Heart left ventricle (tissue), 13 donors: Measurements from ENCODE around the gene PAF1.

ENCODE experiments used
- CTCF ChIP-seq, 12 donors: fragments of 200-600 bp; sonication (generic) in 4 of 12; IDR thresholded peaks; one replicate each; pipeline versions ENCODE4 v1.5.0 to v1.8.0; 2018 to 2022; ENCODE audit warnings: antibody characterized with exemption in 12 of 12, mild to moderate bottlenecking in 5 of 12
- POLR2A ChIP-seq, 2 donors: fragments of 450-650 bp; IDR thresholded peaks; one replicate each; pipeline ENCODE4 v1.6.1; 2017; ENCODE audit warnings: antibody characterized with exemption in 2 of 2, mild to moderate bottlenecking in 2 of 2, moderate library complexity in 2 of 2
- donor health status: ischemic (EF 13 %, LVEDD 7.1; RV severe dilation, severe dysfunction).
- donor health status: DM: no; HTN: yes; CAD: no.
- donor health status: DM: no; HTN: no; CAD: no.
- donor health status: ischemic (EF 25% LVEDD 6.9; RV normal size, moderate dysfunction).
- donor health status: ischemic (EF 25% LVEDD 5.7; RV mildly dilated, moderate dysfunction).
- donor health status: ischemic (EF 35%, LVEDD 5.7; RV mildly dilated, moderate dysfunction).
- donor health status: nonischemic (EF 11% LVEDD 7.7; RV severe dilation, severe dysfunction).
- donor health status: DM: yes; HTN: yes; CAD: no.
- donor health status: PGD.
- donor health status: ischemic (EF 29% LVEDD 5.4; RV normal size, mild dysfunction).
- donor health status: nonischemic (EF 23%, LVEDD 6.1; RV moderate dilation, normal function).

DNA sequence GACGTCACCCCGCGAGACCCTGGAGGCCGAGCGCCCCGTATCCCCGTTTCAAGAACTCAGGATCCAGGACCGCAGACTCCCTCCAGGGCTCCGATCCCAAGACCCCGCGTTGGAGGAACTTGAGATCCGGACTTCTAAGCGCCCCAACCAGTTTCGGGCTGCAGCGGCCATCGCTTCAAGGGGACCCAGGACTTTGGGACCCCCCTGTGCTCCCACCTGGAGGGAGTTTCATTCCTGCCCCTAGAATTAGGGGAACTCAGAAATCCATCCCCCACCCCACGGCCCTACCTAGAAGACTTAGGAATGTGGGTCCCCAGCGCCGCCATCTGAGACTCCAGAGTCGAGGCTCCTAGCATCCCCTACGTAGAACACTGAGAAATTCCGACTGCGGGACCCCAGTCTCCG lies 22.0 kb upstream of the PAF1 start:
- TF ChIP-seq POLR2A (IDR thresholded peaks at IDR 0.05) (no peak), CTCF (IDR thresholded peaks at IDR 0.05) (peak in 4 of 12 donors; percentile 2 to 35 (median 20))
